PFSK-1 (cell line): Measurements from ENCODE around the gene DLK1.

ENCODE experiments used
- FOXP2 ChIP-seq: optimal IDR thresholded peaks from 2 replicates; pipeline ENCODE3; 2011; ENCODE audit warnings: borderline replicate concordance, control low read depth, inconsistent platforms; ENCODE audit not compliant: insufficient read depth; ENCODE audit errors: extremely low read length, extremely low read depth
- POLR2AphosphoS5 ChIP-seq: IDR thresholded peaks from 2 replicates; pipeline ENCODE4 v1.6.1; 2012; ENCODE audit warnings: low read depth, mild to moderate bottlenecking, control low read depth, low read length, moderate library complexity
- SIN3A ChIP-seq: IDR thresholded peaks from 2 replicates; pipeline ENCODE4 v1.6.1; 2012; ENCODE audit warnings: mild to moderate bottlenecking, low read length, moderate library complexity, borderline replicate concordance; ENCODE audit not compliant: insufficient read depth
- TAF1 ChIP-seq: IDR thresholded peaks from 2 replicates; pipeline ENCODE4 v1.6.1; 2012; ENCODE audit warnings: low read length, control low read depth, borderline replicate concordance; ENCODE audit not compliant: insufficient read depth
- TF ChIP-seq, protein P1 (sequence below), 2 experiments: IDR thresholded peaks; 2 replicates each; pipeline versions ENCODE4 v1.6.1 to v1.8.0; 2011 to 2012; ENCODE audit warnings: low read depth in 2 of 2, low read length in 2 of 2, control low read depth in 1 of 2, inconsistent platforms in 1 of 2, mild to moderate bottlenecking in 1 of 2, moderate library complexity in 1 of 2; ENCODE audit not compliant: insufficient read depth in 1 of 2

DLK1 gene

DNA sequence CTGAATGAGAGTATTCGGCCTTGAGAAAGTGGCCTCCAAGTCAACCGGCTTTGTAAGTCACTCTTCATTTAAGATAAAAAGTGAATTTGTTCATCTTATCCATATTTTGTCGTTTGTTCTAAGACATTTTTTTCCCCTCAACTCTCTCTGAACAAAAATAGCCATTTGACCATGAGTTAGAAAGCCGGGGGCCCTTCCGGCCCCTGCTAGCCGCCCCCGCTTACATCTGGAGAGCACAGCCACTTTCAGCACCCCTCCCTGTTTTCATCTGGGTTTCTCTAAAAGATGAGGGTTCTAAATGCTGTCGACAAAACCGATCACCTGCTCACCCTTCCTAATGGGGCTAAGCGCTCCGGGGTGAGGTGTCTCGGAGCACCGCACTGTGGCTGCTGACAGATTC, 30.7 kb upstream of the DLK1 start:
- TF ChIP-seq SIN3A, result no peak
- no peak for TF ChIP-seq FOXP2
- no peak for TF ChIP-seq TAF1
- TF ChIP-seq POLR2AphosphoS5, result no peak
- TF ChIP-seq, protein P1, sequence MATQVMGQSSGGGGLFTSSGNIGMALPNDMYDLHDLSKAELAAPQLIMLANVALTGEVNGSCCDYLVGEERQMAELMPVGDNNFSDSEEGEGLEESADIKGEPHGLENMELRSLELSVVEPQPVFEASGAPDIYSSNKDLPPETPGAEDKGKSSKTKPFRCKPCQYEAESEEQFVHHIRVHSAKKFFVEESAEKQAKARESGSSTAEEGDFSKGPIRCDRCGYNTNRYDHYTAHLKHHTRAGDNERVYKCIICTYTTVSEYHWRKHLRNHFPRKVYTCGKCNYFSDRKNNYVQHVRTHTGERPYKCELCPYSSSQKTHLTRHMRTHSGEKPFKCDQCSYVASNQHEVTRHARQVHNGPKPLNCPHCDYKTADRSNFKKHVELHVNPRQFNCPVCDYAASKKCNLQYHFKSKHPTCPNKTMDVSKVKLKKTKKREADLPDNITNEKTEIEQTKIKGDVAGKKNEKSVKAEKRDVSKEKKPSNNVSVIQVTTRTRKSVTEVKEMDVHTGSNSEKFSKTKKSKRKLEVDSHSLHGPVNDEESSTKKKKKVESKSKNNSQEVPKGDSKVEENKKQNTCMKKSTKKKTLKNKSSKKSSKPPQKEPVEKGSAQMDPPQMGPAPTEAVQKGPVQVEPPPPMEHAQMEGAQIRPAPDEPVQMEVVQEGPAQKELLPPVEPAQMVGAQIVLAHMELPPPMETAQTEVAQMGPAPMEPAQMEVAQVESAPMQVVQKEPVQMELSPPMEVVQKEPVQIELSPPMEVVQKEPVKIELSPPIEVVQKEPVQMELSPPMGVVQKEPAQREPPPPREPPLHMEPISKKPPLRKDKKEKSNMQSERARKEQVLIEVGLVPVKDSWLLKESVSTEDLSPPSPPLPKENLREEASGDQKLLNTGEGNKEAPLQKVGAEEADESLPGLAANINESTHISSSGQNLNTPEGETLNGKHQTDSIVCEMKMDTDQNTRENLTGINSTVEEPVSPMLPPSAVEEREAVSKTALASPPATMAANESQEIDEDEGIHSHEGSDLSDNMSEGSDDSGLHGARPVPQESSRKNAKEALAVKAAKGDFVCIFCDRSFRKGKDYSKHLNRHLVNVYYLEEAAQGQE (IDR thresholded peaks at IDR 0.05; ENCODE audit: insufficient read depth in 1 of 2, low read depth in 2 of 2, low read length in 2 of 2), result no peak

DNA sequence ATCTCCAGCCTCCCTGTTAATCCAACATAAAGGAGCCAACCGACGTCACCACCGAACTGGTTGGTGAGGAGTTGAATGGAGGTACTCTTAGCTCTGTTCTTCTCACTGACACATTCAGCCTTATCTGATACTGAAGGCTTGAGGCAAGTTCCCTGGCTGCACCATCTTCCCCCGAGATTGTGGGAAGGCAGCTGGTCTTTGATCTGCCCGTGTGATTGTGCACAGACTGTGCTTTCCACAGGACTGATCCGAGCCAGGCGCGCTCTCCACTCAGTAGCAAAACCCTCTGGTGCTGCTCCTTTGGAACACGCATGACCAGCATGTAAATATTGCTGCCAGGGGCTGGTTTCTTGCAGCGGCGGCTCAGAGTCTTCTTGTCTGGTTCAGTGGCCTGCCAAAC, 30.1 kb upstream of the DLK1 start:
- TF ChIP-seq POLR2AphosphoS5 (no peak), SIN3A (no peak), FOXP2 (no peak)
- TF ChIP-seq, protein P1 (IDR thresholded peaks at IDR 0.05; ENCODE audit: insufficient read depth in 1 of 2, low read depth in 2 of 2, low read length in 2 of 2), result no peak

DNA sequence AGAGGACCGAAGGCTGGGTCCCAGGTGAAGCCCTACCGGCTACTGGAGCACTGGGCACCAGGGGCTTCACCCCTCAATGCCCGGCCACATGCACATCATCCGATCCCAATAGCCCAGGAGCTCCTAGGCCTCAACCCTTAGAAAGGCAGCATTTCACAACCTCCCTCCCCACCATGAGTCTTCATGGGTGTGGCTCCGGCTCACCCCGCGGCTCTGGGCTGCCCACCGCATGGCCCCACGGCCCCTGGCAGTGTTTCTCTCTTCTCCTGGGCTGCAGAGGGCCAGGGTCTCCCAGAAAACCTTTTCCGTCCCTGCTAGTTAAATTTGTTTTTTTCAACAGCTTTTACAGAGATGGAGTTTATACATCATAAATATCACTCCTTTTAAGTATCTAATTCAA, 28.6 kb upstream of the DLK1 start:
- TF ChIP-seq TAF1 (no peak), FOXP2 (no peak), POLR2AphosphoS5 (no peak), SIN3A (no peak)
- TF ChIP-seq, protein P1 (IDR thresholded peaks at IDR 0.05; ENCODE audit: insufficient read depth in 1 of 2, low read depth in 2 of 2, low read length in 2 of 2), result no peak

DNA sequence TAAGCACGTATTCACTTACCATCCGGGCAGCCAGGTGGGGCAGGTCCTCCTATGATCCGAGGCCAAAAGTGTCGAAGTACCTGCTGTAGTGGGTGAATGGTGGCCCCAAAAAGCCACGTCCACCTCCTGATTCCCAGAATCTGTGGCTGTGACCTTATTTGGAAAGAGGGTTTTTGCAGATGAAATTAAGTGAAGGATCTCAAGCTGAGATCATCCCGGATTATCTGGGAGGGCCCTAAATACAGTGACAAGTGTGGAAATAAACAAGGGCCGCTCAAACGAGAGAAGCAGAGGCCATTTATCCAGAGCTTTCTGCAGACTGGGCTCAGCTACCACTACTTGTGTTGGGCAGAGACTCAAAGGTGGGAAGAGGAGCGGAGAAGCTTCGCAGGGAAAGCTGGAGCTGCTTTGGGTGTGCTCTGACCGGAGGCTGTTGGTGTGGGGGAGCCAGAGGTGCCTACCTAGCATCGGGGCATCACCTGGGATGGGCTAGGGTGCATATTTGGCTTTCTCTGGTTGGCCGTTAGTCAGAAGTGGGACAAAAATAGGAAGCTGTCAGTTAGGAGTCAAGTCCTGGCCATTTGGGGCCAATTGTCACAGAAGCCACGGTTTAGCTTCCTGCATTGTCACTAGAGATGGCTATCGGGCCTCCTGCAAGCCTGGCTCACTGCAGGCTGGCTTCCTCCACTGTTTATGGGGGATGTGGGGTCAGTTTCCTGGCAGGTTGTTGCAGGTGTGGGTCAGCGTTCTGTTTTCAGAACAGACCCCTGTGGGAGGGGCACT, 27.8 kb upstream of the DLK1 start:
- TF ChIP-seq SIN3A (no peak), FOXP2 (no peak)
- TF ChIP-seq, protein P1 (IDR thresholded peaks at IDR 0.05; ENCODE audit: insufficient read depth in 1 of 2, low read depth in 2 of 2, low read length in 2 of 2), result no peak
